Measurements from ENCODE around the gene CIITA. TPM values are rescaled to one million over a fixed set of nuclear protein-coding genes. Genes with fewer than 3 reads are reported as not detected.

Gene CIITA
- total RNA-seq, 1 experiment from 2014 or later = 0.26 TPM

- Mint-ChIP-seq H3K27me3 (ENCODE audit: low read depth) (peaks cover 39% of the 10 kb centered on the region), H3K9me3 (no peaks in the 10 kb centered on the region), H3K36me3 (no peaks in the 10 kb centered on the region), H3K4me3 (no peak overlapping the region), H3K4me1 (peaks cover 34% of the 10 kb centered on the region), H3K27ac (no peak overlapping the region)
- CTCF ChIA-PET = no interaction called here
- TF ChIP-seq ATF6 (CRISPR knock-in tag; IDR thresholded peaks at IDR 0.05) (no peak), E2F4 (CRISPR knock-in tag; IDR thresholded peaks at IDR 0.05; ENCODE audit: borderline replicate concordance, low read depth) (no peak), JUN (CRISPR knock-in tag; IDR thresholded peaks at IDR 0.05) (no peak), STAT6 (CRISPR knock-in tag; conservative IDR thresholded peaks at IDR 0.05; ENCODE audit: low read depth) (no peak), ERG (CRISPR knock-in tag; IDR thresholded peaks at IDR 0.05) (no peak), SMAD3 (CRISPR knock-in tag; IDR thresholded peaks at IDR 0.05; ENCODE audit: borderline replicate concordance) (no peak), ZNF416 (CRISPR knock-in tag; IDR thresholded peaks at IDR 0.05) (no peak), CREM (CRISPR knock-in tag; IDR thresholded peaks at IDR 0.05) (no peak)
- DNase-seq (ENCODE audit: low spot score) (no peak), ATAC-seq (no peak)
- POLR2A ChIA-PET = no interaction called here
Measured at GRCh38 chr16:10880594-10881452, 3.8 kb downstream of the CIITA start.

- Mint-ChIP-seq H3K27me3 (ENCODE audit: low read depth) (peaks cover 39% of the 10 kb centered on the region), H3K4me1 (peaks cover 34% of the 10 kb centered on the region), H3K27ac (no peak overlapping the region), H3K4me3 (no peak overlapping the region), H3K9me3 (no peaks in the 10 kb centered on the region), H3K36me3 (no peaks in the 10 kb centered on the region)
- ChIA-PET POLR2A (no interaction called here), CTCF (no interaction called here)
- ATAC-seq (no peak), DNase-seq (ENCODE audit: low spot score) (no peak)
- TF ChIP-seq IRF2 (CRISPR knock-in tag; IDR thresholded peaks at IDR 0.05; ENCODE audit: borderline replicate concordance, low read depth) = no peak
- TF ChIP-seq ZNF423 (CRISPR knock-in tag; IDR thresholded peaks at IDR 0.05) = no peak
- TF ChIP-seq HMGA2 (CRISPR knock-in tag; IDR thresholded peaks at IDR 0.05) = no peak
- TF ChIP-seq AFF4 (CRISPR knock-in tag; IDR thresholded peaks at IDR 0.05; ENCODE audit: borderline replicate concordance) = no peak
- TF ChIP-seq ZNF219 (CRISPR knock-in tag; IDR thresholded peaks at IDR 0.05; ENCODE audit: borderline replicate concordance) = no peak
- TF ChIP-seq MXD4 (CRISPR knock-in tag; IDR thresholded peaks at IDR 0.05; ENCODE audit: borderline replicate concordance) = no peak
- TF ChIP-seq KAT7 (CRISPR knock-in tag; IDR thresholded peaks at IDR 0.05; ENCODE audit: borderline replicate concordance) = no peak
- TF ChIP-seq ZBTB21 (CRISPR knock-in tag; IDR thresholded peaks at IDR 0.05; ENCODE audit: borderline replicate concordance) = no peak
- no peak for TF ChIP-seq CTCF (IDR thresholded peaks at IDR 0.05)
- no peak for TF ChIP-seq CDX4 (CRISPR knock-in tag; IDR thresholded peaks at IDR 0.05; ENCODE audit: borderline replicate concordance)
- no peak for TF ChIP-seq NFATC4 (CRISPR knock-in tag; IDR thresholded peaks at IDR 0.05)
- no peak for TF ChIP-seq TCF7 (CRISPR knock-in tag; IDR thresholded peaks at IDR 0.05; ENCODE audit: low read depth)
Measured at GRCh38 chr16:10881479-10882030, 4.6 kb downstream of the CIITA start.
